SU-DHL-6 (cell line): ENCODE data around the gene LRRC37B.
"Not testable (repeated sequence)": the region's sequence is repeated elsewhere in the genome, so short reads cannot be mapped to it uniquely, and the experiment has no call there.

Experiments used
- H2AFZ ChIP-seq: fragments of 200-600 bp; sonication (generic); 2 replicates; pipeline ENCODE4 v1.6.1; 2014; ENCODE audit warnings: low read depth, mild to moderate bottlenecking, moderate library complexity, mixed read lengths, antibody characterized with exemption, low read length; ENCODE audit not compliant: severe bottlenecking
- H3F3A ChIP-seq: fragments of 200-600 bp; shearing (Covaris generic); 2 replicates; pipeline ENCODE4 v1.6.0; 2016; ENCODE audit warnings: antibody characterized with exemption, mild to moderate bottlenecking; ENCODE audit not compliant: insufficient read depth
- H3K27ac ChIP-seq: fragments of 200-600 bp; sonication (generic); 2 replicates; pipeline ENCODE4 v1.5.1; 2016; ENCODE audit warnings: low read depth, mild to moderate bottlenecking, low read length, moderate library complexity, mixed read lengths
- H3K27me3 ChIP-seq: fragments of 200-600 bp; sonication (generic), shearing (Covaris generic); 2 replicates; pipeline ENCODE4 v1.6.0; 2014; ENCODE audit warnings: mild to moderate bottlenecking, low read length
- H3K36me3 ChIP-seq: fragments of 200-600 bp; sonication (generic); 2 replicates; pipeline ENCODE4 v1.6.1; 2014; ENCODE audit warnings: mild to moderate bottlenecking, low read length, mixed read lengths
- H3K4me2 ChIP-seq: fragments of 300-600, 200-600 bp; shearing (Covaris generic), sonication (generic); 2 replicates; pipeline ENCODE4 v1.6.0; 2014; ENCODE audit warnings: low read length, low read depth, mild to moderate bottlenecking; ENCODE audit not compliant: poor library complexity, severe bottlenecking
- H3K4me3 ChIP-seq: fragments of 200-600 bp; sonication (generic); 2 replicates; pipeline ENCODE4 v1.5.1; 2014; ENCODE audit warnings: antibody characterized with exemption, low read length, mild to moderate bottlenecking, mixed read lengths; ENCODE audit not compliant: insufficient read depth, poor library complexity, severe bottlenecking
- H3K79me2 ChIP-seq: fragments of 200-600 bp; sonication (generic); 2 replicates; pipeline ENCODE4 v1.6.1; 2014; ENCODE audit warnings: mild to moderate bottlenecking, low read length, moderate library complexity; ENCODE audit not compliant: insufficient read depth
- H3K9ac ChIP-seq: fragments of 200-600 bp; sonication (generic); 2 replicates; pipeline ENCODE4 v1.7.0; 2014; ENCODE audit warnings: mild to moderate bottlenecking, low read length
- H3K9me2 ChIP-seq: fragments of 200-600 bp; sonication (generic); replicated peaks from 2 replicates; pipeline ENCODE4 v1.6.1; 2014; ENCODE audit warnings: low read length; ENCODE audit not compliant: insufficient read depth
- H3K9me3 ChIP-seq: fragments of 200-600 bp; sonication (generic); 2 replicates; pipeline ENCODE4 v1.6.1; 2014; ENCODE audit warnings: low read length, mixed read lengths; ENCODE audit not compliant: insufficient read depth
- H4K20me1 ChIP-seq: fragments of 200-600 bp; sonication (generic); 2 replicates; pipeline ENCODE4 v1.6.1; 2014; ENCODE audit warnings: low read depth, mild to moderate bottlenecking, antibody characterized with exemption, low read length, moderate library complexity, mixed read lengths
- EZH2phosphoT487 ChIP-seq: fragments of 200-600 bp; sonication (generic), shearing (Covaris generic); conservative IDR thresholded peaks from 2 replicates; pipeline ENCODE4 v1.6.1; 2018; ENCODE audit warnings: mild to moderate bottlenecking, antibody characterized with exemption, low read length, moderate library complexity, mixed read lengths
- TF ChIP-seq, protein P1 (sequence below): fragments of 200-600 bp; sonication (generic); IDR thresholded peaks from one replicate; pipeline ENCODE4 v1.5.1; 2017; ENCODE audit warnings: antibody characterized with exemption, mild to moderate bottlenecking, low read length, moderate library complexity; ENCODE audit not compliant: insufficient read depth, poor library complexity, severe bottlenecking

LRRC37B gene

DNA sequence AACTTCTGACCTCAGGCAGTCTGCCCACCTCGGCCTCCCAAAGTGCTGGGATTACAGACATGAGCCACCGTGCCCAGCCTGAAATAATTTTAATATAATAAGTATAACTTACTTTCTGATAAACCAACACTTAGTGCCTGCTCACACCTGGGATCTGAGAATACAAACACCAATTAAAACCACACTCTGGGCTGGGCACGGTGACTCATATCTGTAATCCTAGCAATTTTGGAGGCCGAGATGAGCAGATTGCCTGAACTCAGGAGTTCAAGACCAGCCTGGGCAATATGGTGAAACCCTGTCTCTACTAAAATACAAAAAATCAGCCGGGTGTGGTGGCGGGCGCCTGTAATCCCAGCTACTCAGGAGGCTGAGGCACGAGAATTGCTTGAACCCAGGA lies 15.4 kb upstream of the LRRC37B start:
- H3K9ac ChIP-seq, H3K9me2 ChIP-seq, H3K4me2 ChIP-seq, H3K79me2 ChIP-seq, H3K27ac ChIP-seq, H2AFZ ChIP-seq, H3K4me3 ChIP-seq, H3K27me3 ChIP-seq, H4K20me1 ChIP-seq, H3K9me3 ChIP-seq, H3F3A ChIP-seq: not testable (repeated sequence)
- peaks cover 61% of the 10 kb centered on the region for H3K36me3 ChIP-seq

DNA sequence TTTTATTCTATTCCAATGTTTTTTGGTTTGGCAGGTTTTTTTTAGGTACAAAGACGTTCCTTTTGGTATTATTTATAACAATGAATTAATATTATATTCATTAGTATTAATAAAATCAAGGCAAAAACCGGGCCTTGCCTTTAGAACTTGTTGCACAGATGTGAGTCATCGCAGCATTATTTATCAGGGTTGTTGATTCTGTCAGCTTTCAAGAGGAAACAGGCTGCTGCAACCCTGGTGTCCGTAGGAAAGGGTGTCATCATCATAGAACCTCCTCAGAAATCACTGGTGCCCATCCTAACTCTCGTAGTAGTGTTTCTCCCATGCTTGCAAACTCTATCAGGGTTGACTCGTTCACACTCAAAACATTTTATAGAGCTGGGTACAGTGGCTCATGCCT lies 10.2 kb upstream of the LRRC37B start:
- Histone ChIP-seq H3K4me2 (no peak overlapping the region), H4K20me1 (peaks cover 4% of the 10 kb centered on the region; the same call in 1 of the 2 replicates), H3K36me3 (peaks cover 68% of the 10 kb centered on the region), H3K79me2 (no peaks in the 10 kb centered on the region), H3K27ac (no peak overlapping the region), H3K9me3 (no peaks in the 10 kb centered on the region), H3K9ac (no peak overlapping the region), H3K27me3 (no peaks in the 10 kb centered on the region), H3K9me2 (no peaks in the 10 kb centered on the region), H3K4me3 (no peak overlapping the region), H2AFZ (no peak overlapping the region), H3F3A (peaks cover 37% of the 10 kb centered on the region)
- TF ChIP-seq EZH2phosphoT487, result no peak
- TF ChIP-seq, protein P1, sequence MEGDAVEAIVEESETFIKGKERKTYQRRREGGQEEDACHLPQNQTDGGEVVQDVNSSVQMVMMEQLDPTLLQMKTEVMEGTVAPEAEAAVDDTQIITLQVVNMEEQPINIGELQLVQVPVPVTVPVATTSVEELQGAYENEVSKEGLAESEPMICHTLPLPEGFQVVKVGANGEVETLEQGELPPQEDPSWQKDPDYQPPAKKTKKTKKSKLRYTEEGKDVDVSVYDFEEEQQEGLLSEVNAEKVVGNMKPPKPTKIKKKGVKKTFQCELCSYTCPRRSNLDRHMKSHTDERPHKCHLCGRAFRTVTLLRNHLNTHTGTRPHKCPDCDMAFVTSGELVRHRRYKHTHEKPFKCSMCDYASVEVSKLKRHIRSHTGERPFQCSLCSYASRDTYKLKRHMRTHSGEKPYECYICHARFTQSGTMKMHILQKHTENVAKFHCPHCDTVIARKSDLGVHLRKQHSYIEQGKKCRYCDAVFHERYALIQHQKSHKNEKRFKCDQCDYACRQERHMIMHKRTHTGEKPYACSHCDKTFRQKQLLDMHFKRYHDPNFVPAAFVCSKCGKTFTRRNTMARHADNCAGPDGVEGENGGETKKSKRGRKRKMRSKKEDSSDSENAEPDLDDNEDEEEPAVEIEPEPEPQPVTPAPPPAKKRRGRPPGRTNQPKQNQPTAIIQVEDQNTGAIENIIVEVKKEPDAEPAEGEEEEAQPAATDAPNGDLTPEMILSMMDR, result no peak

DNA sequence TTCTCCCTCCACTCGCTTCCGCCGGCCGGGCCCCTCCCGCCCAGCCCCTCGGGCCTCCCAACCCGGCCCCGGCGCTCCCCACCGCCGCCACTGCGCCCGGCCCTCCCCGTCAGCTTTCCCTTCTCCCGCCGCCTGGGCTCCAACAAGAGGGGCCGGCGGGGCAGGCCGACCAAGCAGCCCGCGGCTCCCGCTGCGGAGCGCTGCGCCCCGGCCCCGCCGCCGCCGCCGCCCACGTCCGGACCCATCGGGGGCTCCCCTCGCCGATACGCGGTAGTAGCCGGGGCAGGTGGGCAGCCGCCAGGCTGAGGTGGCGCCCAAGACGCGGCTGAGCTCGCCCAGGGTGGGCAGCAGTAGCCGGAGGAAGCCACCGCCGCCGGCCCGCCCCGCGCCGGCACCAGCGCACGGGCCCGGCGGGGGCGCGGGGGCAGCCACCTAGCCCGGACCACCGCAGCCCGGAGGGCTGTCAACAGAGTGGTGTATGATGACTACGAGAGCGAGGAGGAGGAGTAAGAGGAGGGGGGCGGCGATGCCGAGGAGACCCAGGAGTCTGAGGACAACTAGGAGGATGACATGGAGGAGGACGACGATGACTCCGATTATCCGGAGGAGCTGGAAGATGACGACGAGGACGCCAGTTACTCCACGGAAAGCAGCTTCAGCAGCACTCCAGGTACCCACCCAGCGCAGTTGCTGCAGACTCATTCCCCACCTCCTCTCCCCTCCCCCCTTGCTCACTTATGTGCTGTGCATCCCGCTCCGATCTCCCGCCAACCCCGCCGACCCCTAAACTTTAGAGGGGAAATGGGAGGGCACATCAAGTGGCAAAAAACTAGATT lies 498 bp downstream of the LRRC37B start:
- peak overlapping the region; percentile 90 for H3K4me3 ChIP-seq

DNA sequence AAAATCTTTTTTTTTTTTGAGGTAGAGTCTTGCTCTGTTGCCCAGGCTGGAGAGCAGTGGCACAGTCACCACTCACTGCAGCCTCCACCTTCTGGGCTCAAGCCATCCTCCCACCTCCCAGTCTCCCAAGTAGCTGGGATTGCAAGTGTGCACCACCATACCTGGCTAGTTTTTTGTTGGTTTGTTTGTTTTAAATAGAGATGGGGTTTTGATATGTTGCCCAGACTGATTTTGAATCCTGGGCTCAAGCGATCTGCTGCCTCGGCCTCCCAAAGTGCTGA lies 2.0 kb downstream of the LRRC37B start:
- no peak overlapping the region for H3K4me3 ChIP-seq
- H3K27me3 ChIP-seq, result no peaks in the 10 kb centered on the region
- no peaks in the 10 kb centered on the region for H3K9me2 ChIP-seq
- peaks cover 8% of the 10 kb centered on the region; the same call in 1 of the 2 replicates for H3K79me2 ChIP-seq
- no peak overlapping the region for H3K9ac ChIP-seq
- no peaks in the 10 kb centered on the region for H3K36me3 ChIP-seq
- TF ChIP-seq, protein P1, result no peak
- TF ChIP-seq EZH2phosphoT487, result no peak
- peaks cover 19% of the 10 kb centered on the region for H3F3A ChIP-seq
- H3K9me3 ChIP-seq, result no peaks in the 10 kb centered on the region
- no peak overlapping the region for H2AFZ ChIP-seq
- peak overlapping the region; percentile 75 for H3K4me2 ChIP-seq
- H3K27ac ChIP-seq, result no peak overlapping the region
- H4K20me1 ChIP-seq, result no peaks in the 10 kb centered on the region

More for the DNA sequence above, 498 bp downstream of the LRRC37B start:
- 0 out of 2 replicates have a peak, but pooled peaks cover 4% of the 10 kb centered on the region for H3K79me2 ChIP-seq
- peak overlapping the region; percentile 83 for H2AFZ ChIP-seq
- peak overlapping the region; percentile 69 for H3K9ac ChIP-seq
- H3K27ac ChIP-seq, result 0 out of 2 replicates have a peak overlapping the region, but pooled peaks have one; percentile 4
- no peaks in the 10 kb centered on the region for H3K9me3 ChIP-seq
- no peaks in the 10 kb centered on the region for H4K20me1 ChIP-seq
- TF ChIP-seq EZH2phosphoT487, result no peak
- TF ChIP-seq, protein P1, result no peak
- H3K4me2 ChIP-seq, result peak overlapping the region; percentile 75
- H3F3A ChIP-seq, result peaks cover 21% of the 10 kb centered on the region
- no peaks in the 10 kb centered on the region for H3K9me2 ChIP-seq
- H3K36me3 ChIP-seq, result no peaks in the 10 kb centered on the region
- H3K27me3 ChIP-seq, result no peaks in the 10 kb centered on the region
